ENCODE measurements around the gene MOB2. TPM values are rescaled to one million over a fixed set of nuclear protein-coding genes. Genes with fewer than 3 reads are reported as not detected.

Gene MOB2
- total and polyA plus RNA-seq, 8 donors: 13.7 to 30.4 (median 18.2) TPM

- no peak for TF ChIP-seq CTCF (IDR thresholded peaks at IDR 0.05)
- no peak for DNase-seq
- WGBS, 2 donors: 72 to 76% methylated on average over 5 of the region's 5 CpGs
- no peak overlapping the region for H3K27ac ChIP-seq
- no peak for ATAC-seq
- no peak for FAIRE-seq
- no peaks in the 10 kb centered on the region for H3K36me3 ChIP-seq
- no peak overlapping the region for H3K4me3 ChIP-seq
- no peaks in the 10 kb centered on the region for H3K27me3 ChIP-seq
- intact Hi-C loops (cut with DNase I): no loop called here
- H3K9me3 ChIP-seq: no peaks in the 10 kb centered on the region
- no peaks in the 10 kb centered on the region for H3K4me1 ChIP-seq
These were observed 43.2 kb upstream of the MOB2 start for GRCh38 chr11:1529774-1530173.

DNA sequence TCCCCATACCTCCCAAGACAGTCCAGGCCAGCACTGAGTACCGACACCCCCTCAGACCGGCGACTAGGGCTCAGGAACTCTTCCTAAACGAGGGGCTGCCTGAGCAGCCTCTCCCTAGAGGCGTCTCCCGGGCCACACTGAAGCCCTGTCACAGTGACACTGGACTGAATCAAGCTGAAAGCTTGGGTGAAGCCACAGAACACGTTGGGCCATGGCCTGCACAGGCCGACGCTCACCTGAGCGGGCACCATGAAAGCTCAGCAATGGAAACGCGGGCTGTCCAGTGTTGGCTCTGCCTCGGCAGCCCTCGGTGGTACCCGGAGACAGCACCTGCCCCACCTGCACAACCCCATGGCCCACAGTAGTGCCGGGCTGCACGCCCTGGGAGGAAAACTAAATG is 42.7 kb upstream of the MOB2 start:
- intact Hi-C loops (cut with DNase I): no loop called here
- FAIRE-seq: no peak
- no peaks in the 10 kb centered on the region for H3K27me3 ChIP-seq
- H3K36me3 ChIP-seq: no peaks in the 10 kb centered on the region
- no peak overlapping the region for H3K27ac ChIP-seq
- H3K4me1 ChIP-seq: no peaks in the 10 kb centered on the region
- no peak for ATAC-seq
- peak in 2 of 6 donors; percentile 15 to 55 for DNase-seq
- no peak for TF ChIP-seq CTCF (IDR thresholded peaks at IDR 0.05)
- H3K9me3 ChIP-seq: no peaks in the 10 kb centered on the region
- H3K4me3 ChIP-seq: no peak overlapping the region
- WGBS, 2 donors: 92 to 93% methylated on average over 17 of the region's 17 CpGs

DNA sequence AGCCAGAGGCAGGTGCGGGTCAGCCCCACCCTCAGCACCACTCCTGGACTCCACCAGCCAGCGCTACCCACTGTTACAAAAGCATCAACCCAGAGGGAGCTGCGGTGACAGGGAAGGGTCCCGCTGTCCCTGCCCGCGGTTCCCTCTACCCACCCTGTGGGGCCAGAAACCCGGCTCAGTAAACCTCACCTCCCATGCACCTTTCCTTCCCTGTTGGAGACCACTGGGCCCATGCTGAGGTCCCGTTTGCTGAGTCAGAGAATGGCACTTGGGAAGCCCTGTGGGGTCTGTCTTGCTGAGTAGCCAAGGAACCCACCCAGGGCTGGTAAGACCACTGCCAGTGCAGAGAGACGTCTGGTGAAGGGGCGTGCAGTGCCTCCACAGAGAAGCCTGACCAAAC is 42.1 kb upstream of the MOB2 start:
- DNase-seq: peak in 2 of 6 donors; percentile 12 to 45
- WGBS, 2 donors: 89 to 92% methylated on average over 10 of the region's 10 CpGs
- intact Hi-C loops (cut with DNase I): no loop called here
- TF ChIP-seq CTCF (IDR thresholded peaks at IDR 0.05): no peak
- no peaks in the 10 kb centered on the region for H3K36me3 ChIP-seq
- H3K27ac ChIP-seq: no peak overlapping the region
- no peaks in the 10 kb centered on the region for H3K4me1 ChIP-seq
- H3K27me3 ChIP-seq: no peaks in the 10 kb centered on the region
- no peak overlapping the region for H3K4me3 ChIP-seq
- FAIRE-seq: no peak
- no peaks in the 10 kb centered on the region for H3K9me3 ChIP-seq
- ATAC-seq: no peak

GRCh38 chr11:1526785-1527184 is 40.2 kb upstream of the MOB2 start:
- intact Hi-C loops (cut with DNase I): no loop called here
- FAIRE-seq: no peak
- H3K36me3 ChIP-seq: no peaks in the 10 kb centered on the region
- H3K4me1 ChIP-seq: no peaks in the 10 kb centered on the region
- H3K27ac ChIP-seq: no peak overlapping the region
- no peaks in the 10 kb centered on the region for H3K9me3 ChIP-seq
- TF ChIP-seq CTCF (IDR thresholded peaks at IDR 0.05): no peak
- no peak overlapping the region for H3K4me3 ChIP-seq
- 92 to 94% methylated on average over 15 of the region's 15 CpGs for WGBS, 2 donors
- no peaks in the 10 kb centered on the region for H3K27me3 ChIP-seq
- peak in 1 of 6 donors; percentile 33 for DNase-seq
- no peak for ATAC-seq

GRCh38 chr11:1523779-1524178 is 37.2 kb upstream of the MOB2 start:
- Histone ChIP-seq H3K27ac (no peak overlapping the region), H3K27me3 (no peaks in the 10 kb centered on the region), H3K36me3 (no peaks in the 10 kb centered on the region), H3K4me3 (no peak overlapping the region), H3K4me1 (no peaks in the 10 kb centered on the region), H3K9me3 (no peaks in the 10 kb centered on the region)
- WGBS, 2 donors: 60 to 66% methylated on average over 4 of the region's 4 CpGs
- FAIRE-seq (no peak), DNase-seq (no peak), ATAC-seq (no peak)
- TF ChIP-seq CTCF (IDR thresholded peaks at IDR 0.05): no peak
- intact Hi-C loops (cut with DNase I): no loop called here

Measured in pancreas (tissue), 10 donors.